Mammary epithelial cell (primary cell): ENCODE measurements around the gene SELP.

Experiments
- CTCF ChIP-seq, 2 donors: IDR thresholded peaks in 1 of 2; conservative IDR thresholded peaks in 1 of 2; 2 replicates each; pipeline ENCODE4 v1.5.1; 2011 to 2012; ENCODE audit warnings: inconsistent platforms in 2 of 2, low read length in 2 of 2, mild to moderate bottlenecking in 2 of 2, control low read depth in 1 of 2, low read depth in 1 of 2; ENCODE audit not compliant: insufficient read depth in 1 of 2; ENCODE audit errors: extremely low read depth in 1 of 2
- EZH2 ChIP-seq: IDR thresholded peaks from 2 replicates; pipeline ENCODE4 v1.6.1; 2012; ENCODE audit warnings: low read length, inconsistent platforms, borderline replicate concordance

DNA sequence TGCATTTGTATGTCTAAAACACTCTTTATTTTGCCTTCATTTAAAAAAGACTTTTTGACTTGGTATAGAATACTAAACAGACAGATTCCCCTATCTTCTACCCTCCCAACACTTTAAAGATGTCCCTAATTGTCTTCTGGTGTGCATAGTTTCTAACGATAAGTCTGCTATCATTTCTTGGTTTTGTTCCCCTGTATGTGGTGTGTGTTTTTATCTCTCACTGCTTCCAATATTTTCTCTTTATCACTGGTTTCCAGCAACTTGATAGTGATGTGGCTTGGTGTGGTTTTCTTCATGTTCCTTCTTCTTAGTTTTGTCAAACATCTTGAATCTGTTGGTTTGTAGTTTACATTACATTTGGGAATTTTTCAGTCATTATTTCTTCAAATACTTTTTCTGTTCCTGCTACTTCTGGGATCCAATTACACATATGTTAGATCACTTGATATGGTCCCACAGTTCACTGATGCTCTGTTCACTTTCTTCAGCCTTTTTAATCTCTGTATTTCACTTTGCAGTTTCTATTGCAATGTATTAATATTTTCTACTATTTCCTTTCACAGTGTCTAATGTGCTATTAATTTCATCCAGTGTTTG is 66.8 kb downstream of the SELP start:
- TF ChIP-seq EZH2 = no peak
- no peak for TF ChIP-seq CTCF (conservative IDR thresholded peaks at IDR 0.05 in 1 of 2, IDR thresholded peaks at IDR 0.05 in 1 of 2; ENCODE audit: extremely low read depth in 1 of 2, insufficient read depth in 1 of 2, low read depth in 1 of 2, low read length in 2 of 2)
